Lower leg skin (tissue), 3 donors: ENCODE data around the gene KCNK7.

Experiments used
- POLR2A ChIP-seq, 2 donors: fragments of 450-650 bp; IDR thresholded peaks; one replicate each; pipeline ENCODE4 v1.6.1; 2016 to 2017; ENCODE audit warnings: antibody characterized with exemption in 2 of 2, mild to moderate bottlenecking in 1 of 2, moderate library complexity in 1 of 2
- TF ChIP-seq, protein P1 (sequence below), 3 donors: fragments of 450-650 bp; IDR thresholded peaks; one replicate each; pipeline ENCODE4 v1.5.1; 2016; ENCODE audit warnings: antibody characterized with exemption in 3 of 3, mild to moderate bottlenecking in 3 of 3, moderate library complexity in 2 of 3

DNA sequence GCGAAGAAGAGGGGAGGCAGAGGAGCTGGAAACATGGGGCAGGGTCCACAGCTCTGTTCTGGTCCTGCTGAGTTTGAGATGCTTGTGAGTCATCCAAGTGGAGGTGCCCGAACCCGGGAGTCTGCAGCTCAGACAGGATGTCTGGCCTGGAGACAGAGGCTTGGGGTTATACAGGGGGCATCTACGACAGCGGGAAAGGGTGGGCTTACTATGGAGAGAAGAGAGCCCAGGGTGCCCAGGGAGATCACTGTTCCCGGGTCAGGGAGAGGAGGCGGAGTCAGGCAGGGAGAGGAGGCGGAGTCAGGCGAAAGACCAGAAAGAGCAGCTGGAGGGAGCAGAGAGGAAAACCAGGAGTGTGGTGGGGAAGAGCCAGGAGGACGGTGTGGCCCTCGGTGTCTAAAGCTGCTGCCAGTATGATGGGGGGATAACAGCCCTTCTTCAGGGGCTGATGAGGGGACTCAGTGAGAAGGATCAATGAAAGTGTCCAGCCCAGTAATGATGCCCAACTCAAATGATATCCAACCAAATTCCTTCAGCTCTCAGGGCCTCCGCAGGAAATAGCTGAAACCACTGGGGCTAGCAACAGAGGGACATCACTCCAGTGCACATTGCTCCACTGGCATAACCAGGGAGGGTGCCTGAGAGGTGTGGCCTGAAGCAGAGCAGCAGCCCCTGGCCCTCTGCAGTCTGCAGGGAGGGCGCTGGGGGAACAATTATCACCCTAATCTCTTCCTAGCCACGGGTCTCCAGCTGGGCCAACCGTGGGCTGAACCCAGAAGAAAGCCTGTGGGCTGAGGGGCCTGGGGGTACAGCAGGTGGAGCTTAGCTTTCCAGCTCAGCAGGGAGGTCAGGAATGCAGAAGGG lies 34.8 kb downstream of the KCNK7 start:
- TF ChIP-seq, protein P1, sequence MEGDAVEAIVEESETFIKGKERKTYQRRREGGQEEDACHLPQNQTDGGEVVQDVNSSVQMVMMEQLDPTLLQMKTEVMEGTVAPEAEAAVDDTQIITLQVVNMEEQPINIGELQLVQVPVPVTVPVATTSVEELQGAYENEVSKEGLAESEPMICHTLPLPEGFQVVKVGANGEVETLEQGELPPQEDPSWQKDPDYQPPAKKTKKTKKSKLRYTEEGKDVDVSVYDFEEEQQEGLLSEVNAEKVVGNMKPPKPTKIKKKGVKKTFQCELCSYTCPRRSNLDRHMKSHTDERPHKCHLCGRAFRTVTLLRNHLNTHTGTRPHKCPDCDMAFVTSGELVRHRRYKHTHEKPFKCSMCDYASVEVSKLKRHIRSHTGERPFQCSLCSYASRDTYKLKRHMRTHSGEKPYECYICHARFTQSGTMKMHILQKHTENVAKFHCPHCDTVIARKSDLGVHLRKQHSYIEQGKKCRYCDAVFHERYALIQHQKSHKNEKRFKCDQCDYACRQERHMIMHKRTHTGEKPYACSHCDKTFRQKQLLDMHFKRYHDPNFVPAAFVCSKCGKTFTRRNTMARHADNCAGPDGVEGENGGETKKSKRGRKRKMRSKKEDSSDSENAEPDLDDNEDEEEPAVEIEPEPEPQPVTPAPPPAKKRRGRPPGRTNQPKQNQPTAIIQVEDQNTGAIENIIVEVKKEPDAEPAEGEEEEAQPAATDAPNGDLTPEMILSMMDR (IDR thresholded peaks at IDR 0.05) = no peak
- no peak for TF ChIP-seq POLR2A (IDR thresholded peaks at IDR 0.05)
